T1000 (cell line): Measurements from ENCODE around the gene IFNLR1.

Experiments used
- DNase-seq: peaks from one replicate; lab custom pipeline; 2025; ENCODE audit warnings: mixed read lengths; lab: John Stamatoyannopoulos, UW

The IFNLR1 gene

GRCh38 chr1:24120965-24121364, 66.1 kb downstream of the IFNLR1 start:
- DNase-seq, result no peak

- DNase-seq, result no peak
Measured at GRCh38 chr1:24119859-24120756, 67.0 kb downstream of the IFNLR1 start.

- no peak for DNase-seq
Measured at GRCh38 chr1:24119489-24119858, 67.6 kb downstream of the IFNLR1 start.

GRCh38 chr1:24118410-24119242, 68.5 kb downstream of the IFNLR1 start:
- no peak for DNase-seq

- DNase-seq, result no peak
Measured at GRCh38 chr1:24117722-24118409, 69.2 kb downstream of the IFNLR1 start.

- DNase-seq, result no peak
Measured at GRCh38 chr1:24117132-24117531, 70.0 kb downstream of the IFNLR1 start.

GRCh38 chr1:24114753-24115152, 72.3 kb downstream of the IFNLR1 start:
- DNase-seq, result no peak

GRCh38 chr1:24113641-24114033, 73.5 kb downstream of the IFNLR1 start:
- DNase-seq, result no peak

GRCh38 chr1:24111996-24112779, 74.9 kb downstream of the IFNLR1 start, which contains the start of gene MYOM3:
TSS of gene MYOM3 (minus strand) at chr1:24112135. CDS start at chr1:24108636, 3,499 bp downstream.
- peak; percentile 35 for DNase-seq

- no peak for DNase-seq
Measured at GRCh38 chr1:24111262-24111995, 75.7 kb downstream of the IFNLR1 start.

GRCh38 chr1:24110642-24111261, 76.3 kb downstream of the IFNLR1 start:
- DNase-seq, result no peak

- no peak for DNase-seq
Measured at GRCh38 chr1:24109686-24110475, 77.2 kb downstream of the IFNLR1 start.

- no peak for DNase-seq
Measured at GRCh38 chr1:24109166-24109483, 78.0 kb downstream of the IFNLR1 start.

- no peak for DNase-seq
Measured at GRCh38 chr1:24108334-24109165, 78.5 kb downstream of the IFNLR1 start.

GRCh38 chr1:24107462-24108138, 79.5 kb downstream of the IFNLR1 start:
- no peak for DNase-seq

GRCh38 chr1:24105368-24106160, 81.5 kb downstream of the IFNLR1 start:
- no peak for DNase-seq

- no peak for DNase-seq
Measured at GRCh38 chr1:24104854-24105253, 82.2 kb downstream of the IFNLR1 start.
